Hematopoietic multipotent progenitor cell (in vitro differentiated cells): ENCODE data around the gene FMNL2. TPM values are rescaled to one million over a fixed set of nuclear protein-coding genes. Genes with fewer than 3 reads are reported as not detected.
A peak's percentile ranks its signal among the peaks of the same experiment; 100 is the strongest.

Source experiments
- DNase-seq, 3 donors: peaks; one replicate each; pipeline ENCODE4 v3.0.0-alpha.2; 2011 to 2015; ENCODE audit warnings: low read depth in 2 of 3, low spot score in 2 of 3
- small RNA-seq: library from RNA; depleted of rRNA; stranded (forward); fragments of <200 nt; gene quantifications from one replicate; pipeline ENCODE3, GENCODE V24; 2012
- total RNA-seq: library from RNA; depleted of rRNA; stranded (reverse); fragments of >200 nt; gene quantifications from one replicate; pipeline ENCODE4 v1.2.3, GENCODE V29; 2012

Gene FMNL2
- total RNA-seq, 1 donor: 0.54 TPM

DNA sequence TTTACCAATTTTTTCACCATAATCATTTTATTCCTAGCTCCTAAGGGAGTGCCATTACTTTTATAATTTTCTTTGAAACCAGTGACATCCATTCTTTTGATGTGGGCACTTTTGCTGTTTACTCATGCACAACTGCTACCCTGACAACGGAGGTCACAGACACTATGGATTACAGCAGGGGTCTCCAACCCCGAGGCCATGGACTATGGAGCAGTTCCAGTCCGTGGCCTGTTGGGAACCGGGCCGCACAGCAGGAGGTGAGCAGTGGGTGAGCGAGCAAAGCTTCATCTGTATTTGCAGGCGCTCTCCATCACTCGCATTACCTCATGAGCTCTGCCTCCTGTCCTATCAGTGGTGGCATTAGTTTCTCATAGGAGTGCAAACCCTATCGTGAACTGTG, 347.7 kb downstream of the FMNL2 start:
- DNase-seq: no peak

DNA sequence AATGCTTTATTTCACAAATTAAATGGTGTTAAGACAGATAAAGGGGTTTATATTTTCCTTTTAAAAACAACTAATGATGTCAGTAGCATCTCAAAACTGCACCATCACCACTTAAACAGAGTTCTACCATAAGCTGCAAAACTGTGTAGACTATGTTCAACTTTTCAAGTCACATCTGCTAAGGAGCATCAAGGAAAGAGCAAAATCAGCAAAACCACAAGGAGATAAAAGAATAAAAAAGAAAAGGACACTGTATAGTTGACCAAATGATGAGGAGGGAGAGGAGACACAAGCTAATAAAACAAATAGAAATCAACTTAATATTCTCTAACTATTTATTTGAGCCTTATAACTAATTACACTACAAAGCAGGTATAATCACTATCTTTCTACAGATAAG, 348.4 kb downstream of the FMNL2 start:
- DNase-seq: no peak

DNA sequence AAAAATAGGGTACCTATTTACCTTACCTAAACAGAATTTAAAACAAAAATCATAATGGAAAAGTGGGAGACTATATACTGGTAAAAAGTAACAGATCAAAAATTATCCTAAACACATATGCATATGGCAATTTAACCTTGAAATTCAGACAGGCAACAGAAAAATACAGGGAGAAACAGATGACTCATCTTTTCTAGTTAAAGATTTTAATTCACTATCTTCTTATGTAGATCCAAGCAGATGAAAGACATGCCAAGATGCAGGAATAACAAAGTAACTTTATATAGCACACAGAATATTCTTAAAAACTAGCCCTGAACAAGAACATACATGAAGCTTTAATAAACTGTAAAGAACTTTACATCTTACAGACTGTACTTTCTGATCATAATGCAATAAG, 351.3 kb downstream of the FMNL2 start:
- DNase-seq: no peak

DNA sequence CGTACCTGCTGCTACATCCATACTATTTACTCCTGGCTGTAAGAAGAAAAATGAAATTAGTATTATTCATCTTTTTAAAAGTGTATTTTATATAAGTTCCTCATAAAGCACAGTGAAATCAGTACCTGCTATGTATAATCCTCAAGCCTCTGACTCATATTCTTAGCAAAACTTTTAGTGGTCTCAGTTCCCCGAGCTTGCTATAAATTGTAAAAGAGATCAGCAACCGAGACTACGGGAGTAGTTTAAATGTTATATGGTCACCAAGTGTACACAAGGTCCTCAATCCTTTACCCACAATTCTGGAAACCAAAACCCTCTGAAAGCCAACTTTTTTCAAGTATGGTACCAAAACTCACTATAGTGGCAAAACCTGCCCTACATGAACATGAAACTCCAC, 358.1 kb downstream of the FMNL2 start:
- DNase-seq: no peak

DNA sequence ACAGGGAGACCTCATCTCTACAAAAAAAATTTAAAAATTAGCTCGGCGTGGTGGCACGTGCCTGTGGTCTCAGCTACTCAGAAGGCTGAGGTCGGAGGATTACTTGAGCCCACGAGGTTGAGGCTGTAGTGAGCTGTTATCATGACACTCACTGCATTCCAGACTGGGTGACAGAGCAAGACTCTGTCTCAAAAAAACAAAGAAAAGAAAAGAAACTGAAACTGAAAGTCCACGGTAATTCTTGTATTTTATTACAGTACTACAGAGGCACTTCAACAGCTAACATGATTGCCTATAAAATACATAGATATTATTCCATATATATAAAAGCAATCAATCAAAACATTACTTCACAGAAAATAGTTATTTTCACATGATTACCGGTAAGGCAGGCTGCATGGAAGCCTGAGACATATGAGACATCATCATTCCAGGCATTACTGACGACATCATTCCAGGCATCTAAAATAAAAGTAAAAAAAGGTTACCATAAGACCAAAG, 359.2 kb downstream of the FMNL2 start:
- peak in 2 of 3 donors; percentile 50 to 67 for DNase-seq

DNA sequence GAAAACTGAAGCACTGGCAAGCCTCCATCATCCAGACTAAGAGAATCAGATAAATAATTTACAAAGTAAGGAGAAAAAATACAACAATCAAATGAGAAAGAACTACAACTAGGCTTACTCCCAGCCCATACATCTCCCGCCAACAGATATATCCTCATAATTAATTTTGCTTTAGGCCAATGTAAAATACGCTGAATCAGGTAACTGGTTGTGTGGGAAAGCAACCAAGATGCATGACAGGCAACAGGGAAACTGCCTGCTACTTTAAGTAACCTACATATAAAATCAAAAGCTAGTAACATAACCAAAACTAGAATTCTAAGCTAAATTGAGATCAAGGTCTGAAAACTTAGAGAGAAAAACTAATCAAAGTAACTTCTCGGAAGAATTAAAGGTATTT, 360.8 kb downstream of the FMNL2 start:
- DNase-seq: no peak

DNA sequence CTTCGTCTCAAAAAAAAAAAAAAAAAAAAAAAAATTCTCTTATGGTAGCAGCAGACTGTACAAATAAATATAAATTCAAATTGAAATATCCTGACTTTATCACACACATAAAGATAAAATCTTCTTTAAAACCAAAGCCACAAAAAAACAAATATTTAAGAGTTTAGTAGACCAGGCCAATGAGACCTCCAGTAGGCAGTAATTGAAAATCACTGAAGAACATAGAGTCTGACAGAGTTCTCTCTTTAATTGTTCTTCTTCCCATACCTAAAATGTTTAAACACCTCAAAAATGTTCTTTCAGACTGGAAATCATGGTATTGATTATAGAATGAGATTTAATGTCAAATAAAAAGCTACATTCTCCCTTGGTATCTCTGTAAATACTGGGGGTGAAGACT, 361.5 kb downstream of the FMNL2 start:
- no peak for DNase-seq

Small RNA genes lying within 50 kb of the gene (small RNA-seq; reads per million reads assigned to genes)
- not detected for gene AC012443.1

Other genes with a start within 250 kb of the FMNL2 start
- 0.54 TPM for gene CACNB4, start 236.1 kb upstream of the FMNL2 start, total RNA-seq
- gene STAM2, start 159.4 kb upstream of the FMNL2 start, total RNA-seq: 13.2 TPM